Thyroid gland (tissue), 4 donors: ENCODE measurements around the gene AGPAT1. TPM values are rescaled to one million over a fixed set of nuclear protein-coding genes. Genes with fewer than 3 reads are reported as not detected.

Experiments used
- DNase-seq, 2 donors: peaks; one replicate each; pipeline ENCODE4 v3.0.0-alpha.2; 2019
- H3K27ac ChIP-seq, 3 donors: fragments of 200-600 bp; sonication (generic); 1 replicate in 2 of 3; 2 replicates in 1 of 3; pipeline ENCODE4 v1.5.1; 2016 to 2019; ENCODE audit warnings: mild to moderate bottlenecking in 1 of 3, moderate library complexity in 1 of 3
- H3K27me3 ChIP-seq: fragments of 200-600 bp; sonication (generic); one replicate; pipeline ENCODE4 v1.5.1; 2019
- H3K36me3 ChIP-seq, 2 donors: fragments of 200-600 bp; sonication (generic); one replicate each; pipeline ENCODE4 v1.5.1; 2016 to 2019
- H3K4me1 ChIP-seq, 2 donors: fragments of 200-600 bp; sonication (generic); one replicate each; pipeline ENCODE4 v1.5.1; 2017 to 2019
- H3K4me3 ChIP-seq, 3 donors: fragments of 200-600 bp; sonication (generic); replicated peaks in 1 of 3; 1 replicate in 2 of 3; 2 replicates in 1 of 3; pipeline ENCODE4 v1.5.1; 2016; ENCODE audit warnings: mild to moderate bottlenecking in 1 of 3
- H3K9me3 ChIP-seq: fragments of 200-600 bp; sonication (generic); one replicate; pipeline ENCODE4 v1.5.1; 2017
- POLR2A ChIP-seq, 2 donors: fragments of 450-650 bp; IDR thresholded peaks; one replicate each; pipeline ENCODE4 v1.6.1; 2017; ENCODE audit warnings: antibody characterized with exemption in 2 of 2, mild to moderate bottlenecking in 2 of 2, moderate library complexity in 1 of 2
- WGBS, 2 donors: methylation state at CpG; one replicate each; pipeline ENCODE4 v1.1.5; 2017; 5-methylcytosine and 5-hydroxymethylcytosine counted together
- intact Hi-C: fragments of 100-400 bp; cut with DNase I; formaldehyde crosslinking; loops from one replicate; pipeline ENCODE4 v1.15.1; 2023
- total RNA-seq, 4 donors: library from RNA; depleted of rRNA; stranded (reverse); fragments of >200 nt; gene quantifications; one replicate each; pipeline ENCODE4 v1.2.3, GENCODE V29; 2016
- TF ChIP-seq, protein P1 (sequence below), 6 experiments: fragments of 200-600 bp in 3 of 6; fragments of 450-650 bp in 3 of 6; sonication (generic) in 3 of 6; IDR thresholded peaks; one replicate each; pipeline ENCODE4 v1.5.1; 2016 to 2019; ENCODE audit warnings: antibody characterized with exemption in 6 of 6, mild to moderate bottlenecking in 2 of 6, inconsistent platforms in 1 of 6, moderate library complexity in 1 of 6

Gene AGPAT1
- total RNA-seq, 4 donors from 2014 or later: 48.6 to 69.2 (median 54.8) TPM

DNA sequence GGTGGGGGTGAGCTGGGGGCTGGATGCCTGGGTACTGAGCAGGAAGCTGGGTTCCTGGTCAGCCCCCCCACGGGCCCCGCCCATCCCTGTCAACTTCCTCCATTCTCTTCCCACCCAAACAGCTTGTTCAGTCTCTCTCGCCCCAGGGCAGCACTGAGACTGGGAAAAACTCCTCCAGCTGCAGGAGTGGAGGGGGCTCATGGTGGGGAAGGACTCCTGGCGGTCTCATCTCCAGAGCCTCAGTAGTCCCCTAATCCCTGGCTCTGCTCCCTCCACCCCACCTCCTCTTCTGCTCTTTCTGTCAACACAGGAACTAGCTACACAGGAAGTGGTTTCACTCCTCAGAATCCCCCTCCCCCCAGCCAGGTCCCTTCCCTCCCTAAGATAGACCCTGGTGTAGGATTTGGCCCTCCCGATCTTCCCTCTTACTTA, 16.7 kb upstream of the AGPAT1 start, which contains the start of gene GPSM3:
Gene GPSM3, minus strand, starts transcription at position 36 of the 432 bp plus-strand sequence. CDS start 130 bp downstream, outside the sequence.
- TF ChIP-seq, protein P1, sequence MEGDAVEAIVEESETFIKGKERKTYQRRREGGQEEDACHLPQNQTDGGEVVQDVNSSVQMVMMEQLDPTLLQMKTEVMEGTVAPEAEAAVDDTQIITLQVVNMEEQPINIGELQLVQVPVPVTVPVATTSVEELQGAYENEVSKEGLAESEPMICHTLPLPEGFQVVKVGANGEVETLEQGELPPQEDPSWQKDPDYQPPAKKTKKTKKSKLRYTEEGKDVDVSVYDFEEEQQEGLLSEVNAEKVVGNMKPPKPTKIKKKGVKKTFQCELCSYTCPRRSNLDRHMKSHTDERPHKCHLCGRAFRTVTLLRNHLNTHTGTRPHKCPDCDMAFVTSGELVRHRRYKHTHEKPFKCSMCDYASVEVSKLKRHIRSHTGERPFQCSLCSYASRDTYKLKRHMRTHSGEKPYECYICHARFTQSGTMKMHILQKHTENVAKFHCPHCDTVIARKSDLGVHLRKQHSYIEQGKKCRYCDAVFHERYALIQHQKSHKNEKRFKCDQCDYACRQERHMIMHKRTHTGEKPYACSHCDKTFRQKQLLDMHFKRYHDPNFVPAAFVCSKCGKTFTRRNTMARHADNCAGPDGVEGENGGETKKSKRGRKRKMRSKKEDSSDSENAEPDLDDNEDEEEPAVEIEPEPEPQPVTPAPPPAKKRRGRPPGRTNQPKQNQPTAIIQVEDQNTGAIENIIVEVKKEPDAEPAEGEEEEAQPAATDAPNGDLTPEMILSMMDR (IDR thresholded peaks at IDR 0.05): no peak
- no peak for TF ChIP-seq POLR2A (IDR thresholded peaks at IDR 0.05)
- Histone ChIP-seq H3K9me3 (no peaks in the 10 kb centered on the region), H3K4me1 (peaks cover 24 to 54% of the 10 kb centered on the region in 2 donors), H3K4me3 (no peak within 1 kb of the TSS), H3K27ac (peak within 1 kb of the TSS; percentile 51 to 99 (median 53)), H3K27me3 (no peaks in the 10 kb centered on the region), H3K36me3 (peaks cover 2% of the 10 kb centered on the region in 2 donors)
- intact Hi-C loops: no loop called here
- peak in 1 of 2 donors; percentile 26 for DNase-seq
- 40 to 42% methylated on average over 5 of the region's 5 CpGs for WGBS, 2 donors

DNA sequence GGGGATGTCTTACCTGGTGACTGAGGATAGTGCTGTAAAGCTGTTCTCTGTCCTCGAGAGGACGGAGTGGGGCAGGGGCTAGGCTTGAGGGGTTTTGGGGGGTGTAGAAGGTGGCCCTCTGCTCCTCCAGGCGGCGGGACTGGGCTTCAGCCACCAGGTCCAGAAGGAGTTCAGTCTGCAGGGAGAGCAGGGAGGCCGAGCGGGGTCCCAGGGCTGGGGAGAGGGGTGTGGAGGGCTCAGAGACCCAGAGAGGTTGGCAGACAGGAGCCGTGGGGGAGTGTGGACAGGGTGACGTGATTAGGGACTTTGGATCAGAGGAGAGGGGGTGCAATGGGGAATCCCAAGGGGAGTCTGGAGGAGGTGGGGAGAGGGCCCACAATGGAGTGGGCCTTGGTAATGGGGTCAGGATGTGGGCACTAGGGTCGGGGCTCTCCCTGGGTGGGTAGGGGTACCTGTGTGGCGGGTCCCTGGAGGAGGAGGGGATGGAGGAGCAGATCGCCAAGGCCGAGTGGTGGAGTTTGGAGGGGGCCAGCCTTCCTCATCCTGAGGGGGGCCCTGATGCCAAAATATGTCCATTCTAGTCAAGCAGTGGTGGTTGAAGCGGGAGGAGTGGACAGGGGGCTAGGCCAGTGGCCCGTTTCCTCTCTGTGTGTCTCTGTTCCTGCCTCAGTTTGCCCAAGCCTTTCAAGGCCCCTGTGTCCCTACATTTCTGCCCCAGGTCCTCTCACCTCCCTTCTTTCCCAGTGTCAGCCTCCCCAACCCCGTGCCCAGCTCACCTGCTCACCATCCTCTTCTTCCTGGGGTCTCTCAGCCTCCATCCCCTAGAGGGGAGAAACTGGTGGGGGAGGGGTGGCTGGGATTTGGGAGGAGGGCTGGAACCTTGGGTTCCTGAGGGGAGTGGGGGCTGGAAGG, 16.1 kb upstream of the AGPAT1 start:
- no peak overlapping the region for H3K4me3 ChIP-seq
- intact Hi-C loops: no loop called here

DNA sequence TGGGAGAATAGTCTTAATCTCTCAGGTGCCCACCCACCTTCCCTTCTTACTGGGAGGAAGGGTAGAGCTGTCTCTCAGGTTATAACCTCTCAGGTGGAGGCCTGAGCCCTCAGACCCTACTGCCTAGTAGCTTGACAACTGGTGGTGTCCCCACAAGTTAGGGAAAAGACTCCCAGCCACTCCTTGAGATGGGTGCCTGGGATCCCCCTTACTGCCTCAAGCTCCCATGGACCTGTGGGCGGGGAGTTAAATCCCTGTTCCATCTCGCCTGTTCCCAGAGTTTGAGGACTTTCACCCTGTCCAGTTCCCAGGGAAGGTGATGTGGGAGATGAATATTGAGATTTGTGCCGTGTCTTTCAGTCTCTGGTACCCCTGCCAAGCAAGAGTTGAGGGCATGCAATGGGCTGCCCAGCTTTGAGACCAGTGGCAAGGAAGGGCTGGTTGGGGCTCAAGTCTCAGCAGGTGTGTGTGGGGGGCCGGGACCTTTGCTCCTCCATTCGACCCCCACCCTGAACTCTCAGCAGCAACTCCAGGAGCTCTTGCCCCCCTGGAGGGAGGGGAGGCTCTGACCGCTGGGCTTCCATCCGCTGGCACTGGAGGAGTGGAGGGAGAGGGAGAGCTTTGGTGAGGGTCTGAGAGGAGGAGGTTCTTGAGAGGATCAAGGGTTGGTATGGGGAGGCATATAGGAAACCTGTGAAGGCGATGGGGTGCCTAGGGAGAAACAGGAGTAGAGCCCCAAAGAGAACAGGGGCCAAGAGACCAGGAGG, 15.2 kb upstream of the AGPAT1 start:
- Histone ChIP-seq H3K4me3 (no peak overlapping the region), H3K4me1 (peaks cover 26 to 57% of the 10 kb centered on the region in 2 donors), H3K9me3 (no peaks in the 10 kb centered on the region), H3K27ac (peak overlapping the region; percentile 97 to 99 (median 98)), H3K27me3 (no peaks in the 10 kb centered on the region), H3K36me3 (peaks cover 6 to 13% of the 10 kb centered on the region in 2 donors)
- TF ChIP-seq POLR2A (IDR thresholded peaks at IDR 0.05): no peak
- TF ChIP-seq, protein P1 (IDR thresholded peaks at IDR 0.05): no peak
- intact Hi-C loops: no loop called here
- 84 to 86% methylated on average over 8 of the region's 8 CpGs for WGBS, 2 donors
- DNase-seq: no peak

More for the DNA sequence above, 16.1 kb upstream of the AGPAT1 start:
- no peaks in the 10 kb centered on the region for H3K27me3 ChIP-seq
- H3K27ac ChIP-seq: peak overlapping the region; percentile 51 to 99 (median 53)
- H3K4me1 ChIP-seq: peaks cover 21 to 54% of the 10 kb centered on the region in 2 donors
- 70 to 81% methylated on average over 14 to 15 of the region's 15 CpGs for WGBS, 2 donors
- H3K36me3 ChIP-seq: peaks cover 6 to 9% of the 10 kb centered on the region in 2 donors
- no peaks in the 10 kb centered on the region for H3K9me3 ChIP-seq
- DNase-seq: no peak
- TF ChIP-seq, protein P1 (IDR thresholded peaks at IDR 0.05): no peak
- no peak for TF ChIP-seq POLR2A (IDR thresholded peaks at IDR 0.05)

DNA sequence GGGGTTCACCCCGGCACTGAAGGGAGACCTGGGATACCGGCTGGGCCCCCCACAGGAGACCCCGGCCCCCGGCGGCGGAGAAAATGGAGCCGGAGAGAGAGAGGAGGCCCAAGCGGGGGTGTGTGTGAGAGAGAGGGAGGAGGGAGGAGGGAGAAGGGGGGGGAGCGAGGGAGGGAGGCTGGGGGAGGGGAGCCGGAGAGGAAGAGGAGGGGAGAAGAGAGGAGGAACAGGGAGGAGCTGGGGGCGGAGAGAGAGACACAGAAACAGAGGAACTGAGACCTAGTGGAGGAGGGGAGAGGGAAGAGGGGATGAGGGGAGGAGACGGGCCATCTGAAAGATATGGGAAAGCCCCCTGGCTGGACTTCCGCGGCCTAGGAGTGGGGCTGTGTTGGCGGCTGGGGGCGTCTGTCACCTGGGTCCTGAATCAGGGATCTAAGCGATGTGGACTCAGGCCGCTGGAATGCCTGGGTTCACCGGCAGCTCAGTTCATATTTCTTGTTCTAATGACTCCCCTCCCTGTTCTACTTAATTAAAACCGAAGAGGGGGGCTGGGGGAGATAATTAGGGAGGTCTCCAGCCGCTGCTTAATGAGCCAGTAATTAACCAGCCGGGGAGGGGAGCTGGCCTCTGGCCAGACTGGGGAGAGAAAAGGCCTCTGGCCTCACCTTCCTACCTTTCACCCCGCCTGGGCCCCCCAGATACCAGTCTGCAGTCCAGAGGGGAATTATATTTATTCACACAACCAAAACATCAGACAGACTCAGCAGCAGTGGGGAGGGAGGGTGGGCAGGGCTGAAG, 14.4 kb upstream of the AGPAT1 start, which contains the start of gene PBX2:
Gene PBX2, minus strand, starts transcription at position 149 of the 798 bp plus-strand sequence. CDS start 287 bp downstream, outside the sequence.
- DNase-seq: peak; percentile 96
- Histone ChIP-seq H3K27me3 (no peaks in the 10 kb centered on the region), H3K36me3 (peaks cover 6 to 13% of the 10 kb centered on the region in 2 donors), H3K27ac (peak within 1 kb of the TSS; percentile 97 to 99 (median 98)), H3K4me1 (peaks cover 29 to 60% of the 10 kb centered on the region in 2 donors), H3K4me3 (peak within 1 kb of the TSS; percentile 40 to 64 (median 40)), H3K9me3 (no peaks in the 10 kb centered on the region)
- WGBS, 2 donors: 2% methylated on average over 17 to 23 of the region's 23 CpGs
- intact Hi-C loops: no loop called here
- TF ChIP-seq, protein P1 (IDR thresholded peaks at IDR 0.05): no peak
- TF ChIP-seq POLR2A (IDR thresholded peaks at IDR 0.05): peak in 1 of 2 donors; percentile 86
